ENCODE measurements around the gene CCZ1. TPM values are rescaled to one million over a fixed set of nuclear protein-coding genes. Genes with fewer than 3 reads are reported as not detected.
"Not testable (repeated sequence)": the region's sequence is repeated elsewhere in the genome, so short reads cannot be mapped to it uniquely, and the experiment has no call there.

The CCZ1 gene
- total RNA-seq = 100 to 1,000 TPM in 1 of 2 donors, 10 to 100 TPM in 1; 59.0 to 147 TPM

DNA sequence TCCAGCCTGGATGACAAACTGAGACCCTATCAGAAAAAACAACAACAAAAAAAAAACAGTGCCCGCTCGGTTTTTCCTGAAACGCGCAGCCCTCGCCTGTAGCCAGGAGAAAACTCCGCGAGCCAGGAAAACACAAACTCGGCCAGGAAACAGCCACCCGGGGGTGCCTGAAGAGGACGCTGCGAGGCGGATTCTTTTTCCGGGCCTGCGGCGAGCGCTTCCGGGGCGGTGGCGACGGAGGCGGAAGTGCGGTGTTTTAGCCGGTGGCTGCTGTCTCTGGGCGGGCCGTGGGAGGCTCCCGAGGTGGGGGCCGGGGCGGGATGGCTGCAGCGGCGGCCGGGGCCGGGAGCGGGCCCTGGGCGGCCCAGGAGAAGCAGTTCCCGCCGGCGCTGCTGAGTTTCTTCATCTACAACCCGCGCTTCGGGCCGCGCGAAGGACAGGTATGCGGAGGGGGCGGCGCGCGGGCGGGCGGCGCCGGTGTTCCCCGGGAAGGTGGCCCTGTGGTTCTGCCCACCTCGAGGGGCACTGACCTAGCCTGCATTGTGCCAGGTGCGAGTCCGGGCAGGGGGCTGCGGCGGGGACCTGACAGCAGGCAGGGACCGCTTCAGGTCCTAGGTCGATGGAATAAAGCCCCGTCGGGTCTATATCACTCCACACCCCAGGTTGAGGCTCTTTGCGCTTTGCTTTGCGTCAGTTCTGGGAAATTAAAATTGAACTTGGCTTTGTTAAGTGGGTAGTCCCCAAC, at the start of gene CCZ1:
Gene CCZ1, plus strand, starts transcription at position 254 of the 745 bp plus-strand sequence. Its CDS starts 67 bp downstream, at position 321.
- H3K4me1 Mint-ChIP-seq (ENCODE audit: low read depth in 2 of 2); H3K36me3 Mint-ChIP-seq; H3K27me3 Mint-ChIP-seq; DNase-seq (ENCODE audit: low spot score); H3K9me3 Mint-ChIP-seq: not testable (repeated sequence)
- H3K27ac Mint-ChIP-seq = peak within 1 kb of the TSS in 1 of 2 donors; percentile 53
- peak; percentile 92 to 96 for ATAC-seq
- peak within 1 kb of the TSS; percentile 75 for H3K4me3 Mint-ChIP-seq

DNA sequence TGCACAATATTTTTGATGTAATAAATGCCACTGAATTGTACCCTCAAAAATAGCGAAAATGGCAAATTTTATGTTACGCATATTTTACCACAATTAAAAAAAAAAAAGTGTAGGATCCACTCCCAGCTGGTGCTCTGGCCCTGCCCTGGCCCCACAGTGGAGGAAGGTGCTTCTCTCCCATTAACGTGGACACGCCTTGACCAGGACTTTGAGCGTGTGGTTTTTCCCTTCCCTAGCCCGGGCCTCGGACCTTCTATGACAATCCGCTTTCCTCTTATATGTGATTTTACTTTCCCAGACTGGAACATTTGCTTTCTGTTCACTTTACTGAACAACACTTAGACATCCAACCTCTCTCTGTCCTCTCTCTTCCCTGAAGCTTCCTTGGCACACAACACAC, 47.6 kb upstream of the CCZ1 start:
- Mint-ChIP-seq H3K4me3 (no peak overlapping the region), H3K4me1 (ENCODE audit: low read depth in 2 of 2) (no peaks in the 10 kb centered on the region), H3K9me3 (no peaks in the 10 kb centered on the region), H3K27me3 (no peaks in the 10 kb centered on the region), H3K27ac (no peak overlapping the region), H3K36me3 (no peaks in the 10 kb centered on the region)
- ATAC-seq (no peak), DNase-seq (ENCODE audit: low spot score) (no peak)

DNA sequence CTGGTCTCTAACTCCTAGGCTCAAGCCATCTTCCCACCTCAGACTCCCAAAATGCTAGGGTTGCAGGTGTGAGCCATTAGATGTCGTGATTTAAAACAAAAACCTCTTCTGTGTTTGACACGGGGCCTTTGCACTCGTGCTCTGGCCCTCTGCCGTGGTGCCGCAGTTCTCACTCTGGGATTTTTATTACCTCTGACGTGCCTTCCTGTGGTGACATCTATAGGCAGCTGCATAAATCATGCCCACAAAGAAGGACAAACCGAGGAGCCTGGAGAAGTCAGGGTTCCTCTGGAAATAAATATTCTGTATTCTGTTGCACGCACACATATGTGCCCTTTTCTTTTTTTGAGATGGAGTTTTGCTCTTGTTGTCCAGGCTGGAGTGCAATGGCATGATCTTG, 43.8 kb upstream of the CCZ1 start:
- ATAC-seq = no peak
- H3K4me1 Mint-ChIP-seq (ENCODE audit: low read depth in 2 of 2) = peaks cover 0 to 4% of the 10 kb centered on the region in 2 donors
- no peak overlapping the region for H3K4me3 Mint-ChIP-seq
- H3K9me3 Mint-ChIP-seq = no peaks in the 10 kb centered on the region
- H3K27ac Mint-ChIP-seq = no peak overlapping the region
- no peak for DNase-seq (ENCODE audit: low spot score)
- H3K36me3 Mint-ChIP-seq = no peaks in the 10 kb centered on the region
- H3K27me3 Mint-ChIP-seq = no peaks in the 10 kb centered on the region

DNA sequence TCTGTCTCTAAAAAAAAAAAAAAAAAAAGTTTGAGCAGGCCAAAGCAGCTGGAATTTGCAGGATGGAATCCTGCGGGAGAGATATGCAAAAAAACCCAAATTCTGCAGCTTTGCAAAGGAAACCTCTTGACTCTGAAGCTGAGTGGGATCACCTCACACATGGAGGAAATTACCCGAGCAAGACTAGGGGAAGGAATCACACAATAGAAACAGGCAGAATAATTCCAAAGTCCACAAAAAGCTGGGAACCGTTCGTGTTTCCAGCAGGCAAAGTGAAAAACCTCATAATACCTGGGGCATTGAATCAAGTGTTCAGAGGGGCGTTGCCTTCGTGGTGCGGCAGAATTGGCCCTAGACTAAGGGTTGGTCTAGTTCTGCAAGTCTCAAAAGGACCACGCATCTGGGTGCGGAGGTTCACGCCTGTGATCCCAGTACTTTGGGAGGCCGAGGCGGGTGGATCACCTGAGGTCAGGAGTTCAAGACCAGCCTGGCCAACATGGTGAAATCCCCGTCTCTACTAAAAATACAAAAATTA, 41.4 kb upstream of the CCZ1 start:
- not testable (repeated sequence) for H3K4me1 Mint-ChIP-seq (ENCODE audit: low read depth in 2 of 2); H3K36me3 Mint-ChIP-seq; H3K27me3 Mint-ChIP-seq; DNase-seq (ENCODE audit: low spot score); H3K27ac Mint-ChIP-seq; H3K4me3 Mint-ChIP-seq; ATAC-seq; H3K9me3 Mint-ChIP-seq

DNA sequence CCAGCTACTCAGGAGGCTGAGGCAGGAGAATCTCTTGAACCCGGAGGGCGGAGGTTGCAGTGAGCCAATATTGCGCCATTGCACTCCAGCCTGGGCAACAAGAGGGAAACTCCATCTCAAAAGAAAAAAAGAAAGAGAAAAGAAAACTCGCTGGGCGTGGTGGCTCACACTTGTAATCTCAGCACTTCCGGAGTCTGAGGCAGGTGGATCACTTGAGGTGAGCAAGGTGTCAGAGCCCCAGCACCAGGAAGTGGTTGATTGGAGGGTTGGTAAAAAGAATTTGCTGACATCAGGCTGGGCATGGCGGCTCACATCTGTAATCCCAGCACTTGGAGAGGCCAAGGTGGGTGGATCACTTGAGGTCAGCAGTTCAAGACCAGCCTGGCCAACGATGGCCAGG, 40.0 kb upstream of the CCZ1 start:
- ATAC-seq; DNase-seq (ENCODE audit: low spot score); H3K27me3 Mint-ChIP-seq; H3K36me3 Mint-ChIP-seq; H3K4me1 Mint-ChIP-seq (ENCODE audit: low read depth in 2 of 2); H3K9me3 Mint-ChIP-seq; H3K4me3 Mint-ChIP-seq: not testable (repeated sequence)
- peak overlapping the region in 1 of 2 donors; percentile 34 for H3K27ac Mint-ChIP-seq

DNA sequence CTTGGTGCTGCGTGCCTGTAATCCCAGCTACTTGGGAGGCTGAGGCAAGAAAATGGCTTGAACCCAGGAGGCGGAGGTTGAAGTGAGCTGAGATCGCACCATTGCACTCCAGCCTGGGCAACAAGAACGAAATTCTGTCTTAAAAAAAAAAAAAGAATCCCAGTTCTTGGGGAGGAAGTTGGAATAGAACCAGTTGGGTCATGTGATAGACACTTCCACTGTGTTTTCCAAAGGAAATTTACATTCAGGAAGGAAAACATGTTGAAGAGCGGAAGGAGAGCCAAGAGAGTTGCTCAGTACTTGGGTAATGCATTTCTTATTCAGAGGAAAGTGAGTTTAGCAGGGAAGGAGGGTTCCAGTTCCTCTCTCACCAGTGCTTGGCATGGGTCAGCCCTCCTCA, 37.3 kb upstream of the CCZ1 start:
- H3K4me3 Mint-ChIP-seq; DNase-seq (ENCODE audit: low spot score); H3K9me3 Mint-ChIP-seq; H3K36me3 Mint-ChIP-seq; ATAC-seq; H3K27ac Mint-ChIP-seq; H3K27me3 Mint-ChIP-seq; H3K4me1 Mint-ChIP-seq (ENCODE audit: low read depth in 2 of 2): not testable (repeated sequence)

DNA sequence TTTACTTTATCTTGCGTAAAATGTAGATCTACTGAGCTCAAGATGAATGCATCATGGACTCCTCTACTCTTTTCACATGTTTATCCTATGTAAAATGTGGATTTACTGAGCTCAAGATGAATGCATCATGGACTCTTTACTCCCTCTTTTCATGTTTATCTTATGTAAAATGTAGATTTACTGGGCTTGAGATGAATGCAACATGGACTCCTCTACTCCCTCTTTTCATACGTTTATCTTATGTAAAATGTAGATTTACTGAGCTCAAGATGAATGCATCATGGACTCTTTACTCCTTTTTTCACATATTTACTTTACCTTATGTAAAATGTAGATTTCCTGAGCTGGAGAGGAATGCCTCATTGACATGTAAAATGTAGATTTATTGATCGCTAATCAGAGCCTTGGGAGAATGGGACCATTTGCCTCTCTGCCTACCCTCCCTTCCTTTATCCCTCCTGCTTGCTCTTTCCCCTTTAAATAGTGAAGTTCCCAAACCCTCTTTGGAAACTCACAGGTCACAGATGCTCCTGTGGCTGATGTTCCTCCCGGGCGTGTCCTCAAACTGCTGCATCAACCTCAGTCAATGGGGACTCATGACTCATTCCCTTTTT, 35.7 kb upstream of the CCZ1 start:
- not testable (repeated sequence) for ATAC-seq; H3K4me3 Mint-ChIP-seq; H3K4me1 Mint-ChIP-seq (ENCODE audit: low read depth in 2 of 2); H3K9me3 Mint-ChIP-seq; H3K36me3 Mint-ChIP-seq; H3K27ac Mint-ChIP-seq; DNase-seq (ENCODE audit: low spot score)
- peaks cover 0 to 11% of the 10 kb centered on the region in 2 donors for H3K27me3 Mint-ChIP-seq

DNA sequence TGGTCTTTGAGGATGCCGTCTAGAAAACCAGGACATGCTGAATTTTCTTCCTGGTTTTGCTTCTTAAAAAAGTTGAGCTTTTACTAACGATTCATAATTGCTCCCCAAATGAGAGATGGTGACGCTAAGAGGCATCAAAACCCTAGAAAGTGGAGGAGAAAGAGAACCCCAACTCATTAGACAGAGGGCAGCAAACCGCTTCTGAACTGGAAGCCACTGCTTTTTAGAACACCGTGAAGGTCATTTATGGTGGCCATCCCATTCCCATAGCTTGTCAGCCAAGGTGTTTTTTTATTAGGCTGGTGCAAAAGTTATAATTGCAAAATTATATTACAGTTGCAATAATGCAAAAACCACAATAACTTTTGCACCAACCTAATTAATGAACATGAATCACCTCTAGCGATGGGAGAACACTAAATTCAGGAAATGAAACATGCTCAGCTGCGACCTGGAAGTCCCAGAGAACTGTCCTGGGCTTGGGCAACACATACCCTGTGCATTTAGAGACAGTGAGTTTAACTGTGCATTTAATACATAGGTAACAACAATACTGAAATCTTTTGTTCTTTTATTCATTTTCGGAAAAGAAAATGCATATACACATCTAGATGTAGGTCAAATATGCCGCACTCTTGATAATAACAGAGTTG, 33.1 kb upstream of the CCZ1 start:
- H3K36me3 Mint-ChIP-seq; ATAC-seq; H3K4me1 Mint-ChIP-seq (ENCODE audit: low read depth in 2 of 2); DNase-seq (ENCODE audit: low spot score); H3K4me3 Mint-ChIP-seq; H3K27ac Mint-ChIP-seq; H3K9me3 Mint-ChIP-seq: not testable (repeated sequence)
- H3K27me3 Mint-ChIP-seq = peaks cover 0 to 11% of the 10 kb centered on the region in 2 donors

DNA sequence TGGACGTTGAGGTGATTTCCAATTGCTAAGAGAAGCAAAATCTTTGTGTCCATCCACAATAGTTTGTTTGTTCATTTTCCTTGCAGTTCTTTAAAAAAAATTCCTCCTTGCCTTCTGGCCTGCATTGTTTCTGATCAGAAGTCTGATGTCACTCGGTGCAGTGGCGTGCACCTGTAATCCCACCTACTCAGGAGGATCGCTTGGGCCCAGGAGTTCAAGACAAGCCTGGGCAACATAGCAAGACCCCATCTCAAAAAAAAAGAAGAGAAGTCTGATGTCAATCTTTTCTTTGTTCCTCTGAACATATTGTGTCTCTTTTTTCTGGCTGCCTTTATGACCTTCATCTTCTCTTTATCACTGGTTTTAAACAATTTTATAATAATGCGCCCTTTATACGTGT, 31.5 kb upstream of the CCZ1 start:
- Mint-ChIP-seq H3K4me1 (ENCODE audit: low read depth in 2 of 2) (no peaks in the 10 kb centered on the region), H3K36me3 (no peaks in the 10 kb centered on the region), H3K27ac (no peak overlapping the region), H3K4me3 (no peak overlapping the region), H3K9me3 (no peaks in the 10 kb centered on the region), H3K27me3 (peaks cover 0 to 11% of the 10 kb centered on the region in 2 donors)
- no peak for DNase-seq (ENCODE audit: low spot score)
- no peak for ATAC-seq

DNA sequence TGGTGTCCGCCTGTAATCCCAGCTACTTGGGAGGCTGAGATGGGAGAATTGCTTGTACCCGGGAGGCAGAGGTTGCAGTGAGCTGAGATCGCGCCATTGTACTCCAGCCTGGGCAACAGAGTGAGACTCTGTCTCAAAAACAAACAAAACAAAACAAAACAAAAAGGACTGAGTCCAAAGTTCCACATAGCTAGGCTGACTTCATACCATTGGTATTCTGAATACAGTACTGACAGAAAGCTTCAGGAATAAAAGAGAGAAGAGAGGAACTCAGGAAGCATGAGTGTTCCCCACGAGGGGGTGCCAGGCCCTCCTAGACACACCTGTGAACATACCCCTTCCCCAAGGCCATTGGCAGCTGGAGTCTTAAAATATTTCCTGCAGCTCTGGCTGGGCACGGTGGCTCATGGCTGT, 29.6 kb upstream of the CCZ1 start:
- H3K27me3 Mint-ChIP-seq; DNase-seq (ENCODE audit: low spot score); H3K27ac Mint-ChIP-seq; H3K4me1 Mint-ChIP-seq (ENCODE audit: low read depth in 2 of 2); H3K4me3 Mint-ChIP-seq; H3K9me3 Mint-ChIP-seq; H3K36me3 Mint-ChIP-seq; ATAC-seq: not testable (repeated sequence)

DNA sequence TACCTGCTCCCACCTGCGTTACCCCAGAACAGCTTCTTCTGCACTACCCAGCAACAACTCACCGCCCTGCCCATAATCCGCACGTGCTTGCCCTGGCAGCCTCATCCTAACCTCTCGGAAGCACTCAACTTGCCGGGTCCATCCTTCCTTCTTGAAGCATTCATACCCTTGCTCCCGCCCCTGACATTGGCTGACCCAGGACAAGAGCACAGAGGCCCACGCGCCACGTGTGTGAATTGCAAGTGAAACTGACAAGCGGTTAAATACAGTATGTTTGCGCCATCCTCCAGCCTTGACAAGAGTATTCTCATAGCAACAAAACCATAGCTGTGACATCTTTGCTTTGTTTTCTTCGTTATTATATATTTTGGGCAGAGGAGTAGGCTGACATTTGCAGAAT, 28.8 kb upstream of the CCZ1 start:
- H3K27ac Mint-ChIP-seq = no peak overlapping the region
- H3K9me3 Mint-ChIP-seq = no peaks in the 10 kb centered on the region
- H3K4me1 Mint-ChIP-seq (ENCODE audit: low read depth in 2 of 2) = no peaks in the 10 kb centered on the region
- ATAC-seq (no peak), DNase-seq (ENCODE audit: low spot score) (no peak)
- H3K4me3 Mint-ChIP-seq = no peak overlapping the region
- H3K27me3 Mint-ChIP-seq = peaks cover 0 to 7% of the 10 kb centered on the region in 2 donors
- no peaks in the 10 kb centered on the region for H3K36me3 Mint-ChIP-seq

DNA sequence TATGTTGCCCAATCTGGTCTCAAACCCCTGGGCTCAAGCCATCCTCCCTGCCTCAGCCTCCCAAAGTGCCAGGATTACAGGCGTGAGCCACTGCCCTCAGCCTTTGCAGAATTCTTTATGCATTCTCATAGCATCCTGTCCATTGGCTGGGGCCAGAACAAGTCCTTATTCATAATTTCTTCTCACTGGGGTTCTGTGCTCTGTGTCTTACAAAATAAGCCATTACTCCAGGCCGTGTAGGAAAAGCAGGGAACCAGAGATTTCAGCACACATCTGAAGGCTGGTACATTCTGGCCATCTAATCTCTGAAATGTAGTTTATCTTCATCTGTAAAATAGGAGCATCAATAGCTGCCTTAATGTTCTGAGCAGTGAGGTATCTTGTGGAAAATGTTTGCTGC, 28.2 kb upstream of the CCZ1 start:
- Mint-ChIP-seq H3K4me3 (no peak overlapping the region), H3K27me3 (peaks cover 0 to 7% of the 10 kb centered on the region in 2 donors), H3K4me1 (ENCODE audit: low read depth in 2 of 2) (no peaks in the 10 kb centered on the region), H3K9me3 (no peaks in the 10 kb centered on the region), H3K27ac (no peak overlapping the region), H3K36me3 (no peaks in the 10 kb centered on the region)
- DNase-seq (ENCODE audit: low spot score) (no peak), ATAC-seq (no peak)

DNA sequence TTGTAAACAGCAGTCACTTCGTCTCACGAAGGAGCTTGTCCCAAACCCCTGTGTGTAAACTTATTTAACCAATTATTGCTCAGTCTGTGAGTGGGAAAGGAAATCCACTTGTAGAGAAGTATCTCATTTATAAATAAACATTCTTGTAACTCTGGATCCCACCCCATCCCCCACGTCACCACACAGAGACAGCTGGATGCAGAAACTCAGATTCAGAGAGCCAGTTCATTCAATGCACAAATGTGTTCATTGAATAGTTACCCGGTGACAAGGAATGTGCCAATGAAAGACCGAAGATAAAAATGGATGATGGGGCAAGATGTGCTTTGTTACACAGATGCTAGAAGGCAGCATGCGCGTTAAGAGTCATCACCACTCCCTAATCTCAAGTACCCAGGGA, 26.2 kb upstream of the CCZ1 start:
- Mint-ChIP-seq H3K9me3 (no peaks in the 10 kb centered on the region), H3K4me1 (ENCODE audit: low read depth in 2 of 2) (no peaks in the 10 kb centered on the region), H3K27ac (no peak overlapping the region), H3K4me3 (no peak overlapping the region), H3K36me3 (no peaks in the 10 kb centered on the region), H3K27me3 (peaks cover 0 to 2% of the 10 kb centered on the region in 2 donors)
- DNase-seq (ENCODE audit: low spot score) (no peak), ATAC-seq (no peak)

DNA sequence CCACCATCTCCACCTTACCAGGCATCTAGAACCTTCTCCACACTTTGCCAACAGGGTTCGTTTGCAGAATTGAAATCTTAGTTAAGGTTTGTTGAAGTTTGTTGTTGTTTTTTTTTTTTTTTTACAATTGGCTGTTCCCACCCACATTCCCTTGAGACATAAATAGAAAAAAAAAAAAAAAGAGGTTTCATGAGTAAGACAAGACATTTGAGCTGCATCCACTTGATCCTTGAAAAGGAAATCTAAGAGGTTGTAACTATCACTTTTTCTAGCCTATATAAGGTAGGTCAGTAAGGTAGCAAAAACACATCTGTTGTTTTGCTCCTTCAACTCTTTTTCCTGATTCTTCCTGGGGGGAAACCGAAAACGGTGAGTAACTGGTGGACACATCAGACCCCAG, 18.9 kb upstream of the CCZ1 start:
- H3K4me3 Mint-ChIP-seq; H3K36me3 Mint-ChIP-seq; DNase-seq (ENCODE audit: low spot score); H3K9me3 Mint-ChIP-seq; H3K27me3 Mint-ChIP-seq; H3K4me1 Mint-ChIP-seq (ENCODE audit: low read depth in 2 of 2); ATAC-seq; H3K27ac Mint-ChIP-seq: not testable (repeated sequence)
